ENCODE results near the gene SCUBE3.

The SCUBE3 gene

DNA sequence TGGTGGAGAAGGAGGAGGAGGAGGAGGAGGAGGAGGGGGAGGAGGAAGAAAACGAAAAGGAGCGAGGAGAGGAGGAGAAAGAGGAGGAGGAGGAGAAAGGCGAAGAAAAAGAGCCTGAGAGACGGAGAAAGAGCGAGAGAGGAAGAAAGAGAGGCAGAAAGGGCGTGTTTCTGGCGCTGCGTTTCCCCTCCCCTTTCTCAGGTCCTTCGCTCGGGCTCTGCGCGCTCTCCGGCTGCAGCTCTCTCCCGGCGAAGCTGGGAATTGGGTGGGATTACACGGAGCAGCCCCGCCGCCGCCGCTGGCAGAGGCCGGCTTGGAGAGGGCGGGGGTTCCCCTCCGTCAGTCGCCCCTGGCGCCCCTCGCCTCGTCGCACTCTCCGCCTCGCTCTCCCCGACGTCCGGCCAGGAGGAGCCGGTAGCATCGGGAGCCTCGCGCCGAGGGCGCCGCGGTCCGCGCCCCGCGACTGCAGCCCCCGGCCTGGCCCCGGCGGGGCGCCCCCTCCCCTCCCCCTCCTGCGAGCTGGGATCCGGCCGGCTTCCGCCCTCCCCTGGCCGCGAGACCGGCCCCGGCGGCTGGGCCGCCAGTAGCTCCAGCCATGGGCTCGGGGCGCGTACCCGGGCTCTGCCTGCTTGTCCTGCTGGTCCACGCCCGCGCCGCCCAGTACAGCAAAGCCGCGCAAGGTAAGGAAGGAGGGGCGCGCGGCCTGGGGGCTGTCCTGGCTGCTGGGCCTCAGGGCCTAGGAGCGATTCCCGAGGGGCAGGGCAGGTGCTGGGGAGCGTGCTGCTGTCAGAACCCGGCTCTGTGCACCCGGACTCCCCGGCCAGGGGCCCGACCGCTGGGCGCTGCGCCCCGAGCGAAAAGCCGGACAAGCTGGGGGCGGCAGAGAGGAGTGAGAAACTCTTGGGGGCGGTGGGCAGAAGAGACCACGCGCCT, at the start of gene SCUBE3:
Gene SCUBE3, plus strand, starts transcription at position 133 of the 933 bp plus-strand sequence. Its CDS starts 463 bp downstream, at position 596.
- Histone ChIP-seq H3K9ac (ENCODE audit: low read length) (no peak within 1 kb of the TSS), H3K27ac (ENCODE audit: low read depth, low read length) (no peak within 1 kb of the TSS), H3K4me2 (ENCODE audit: low read depth, low read length, poor library complexity, severe bottlenecking) (no peak within 1 kb of the TSS), H3F3A (ENCODE audit: insufficient read depth) (no peaks in the 10 kb centered on the region), H4K20me1 (ENCODE audit: low read depth, low read length) (no peaks in the 10 kb centered on the region), H3K9me3 (ENCODE audit: insufficient read depth, low read length) (no peaks in the 10 kb centered on the region), H3K79me2 (ENCODE audit: insufficient read depth, low read length) (no peaks in the 10 kb centered on the region), H3K36me3 (ENCODE audit: low read length) (no peaks in the 10 kb centered on the region), H3K9me2 (replicated peaks; ENCODE audit: insufficient read depth, low read length) (no peaks in the 10 kb centered on the region), H3K27me3 (ENCODE audit: low read length) (no peaks in the 10 kb centered on the region), H2AFZ (ENCODE audit: low read depth, low read length, severe bottlenecking) (no peak within 1 kb of the TSS), H3K4me3 (ENCODE audit: insufficient read depth, low read length, poor library complexity, severe bottlenecking) (no peak within 1 kb of the TSS)
- no peak for TF ChIP-seq EZH2phosphoT487 (conservative IDR thresholded peaks at IDR 0.05; ENCODE audit: low read length)
- TF ChIP-seq, protein P1, sequence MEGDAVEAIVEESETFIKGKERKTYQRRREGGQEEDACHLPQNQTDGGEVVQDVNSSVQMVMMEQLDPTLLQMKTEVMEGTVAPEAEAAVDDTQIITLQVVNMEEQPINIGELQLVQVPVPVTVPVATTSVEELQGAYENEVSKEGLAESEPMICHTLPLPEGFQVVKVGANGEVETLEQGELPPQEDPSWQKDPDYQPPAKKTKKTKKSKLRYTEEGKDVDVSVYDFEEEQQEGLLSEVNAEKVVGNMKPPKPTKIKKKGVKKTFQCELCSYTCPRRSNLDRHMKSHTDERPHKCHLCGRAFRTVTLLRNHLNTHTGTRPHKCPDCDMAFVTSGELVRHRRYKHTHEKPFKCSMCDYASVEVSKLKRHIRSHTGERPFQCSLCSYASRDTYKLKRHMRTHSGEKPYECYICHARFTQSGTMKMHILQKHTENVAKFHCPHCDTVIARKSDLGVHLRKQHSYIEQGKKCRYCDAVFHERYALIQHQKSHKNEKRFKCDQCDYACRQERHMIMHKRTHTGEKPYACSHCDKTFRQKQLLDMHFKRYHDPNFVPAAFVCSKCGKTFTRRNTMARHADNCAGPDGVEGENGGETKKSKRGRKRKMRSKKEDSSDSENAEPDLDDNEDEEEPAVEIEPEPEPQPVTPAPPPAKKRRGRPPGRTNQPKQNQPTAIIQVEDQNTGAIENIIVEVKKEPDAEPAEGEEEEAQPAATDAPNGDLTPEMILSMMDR (IDR thresholded peaks at IDR 0.05; ENCODE audit: insufficient read depth, low read length, poor library complexity, severe bottlenecking), result no peak

DNA sequence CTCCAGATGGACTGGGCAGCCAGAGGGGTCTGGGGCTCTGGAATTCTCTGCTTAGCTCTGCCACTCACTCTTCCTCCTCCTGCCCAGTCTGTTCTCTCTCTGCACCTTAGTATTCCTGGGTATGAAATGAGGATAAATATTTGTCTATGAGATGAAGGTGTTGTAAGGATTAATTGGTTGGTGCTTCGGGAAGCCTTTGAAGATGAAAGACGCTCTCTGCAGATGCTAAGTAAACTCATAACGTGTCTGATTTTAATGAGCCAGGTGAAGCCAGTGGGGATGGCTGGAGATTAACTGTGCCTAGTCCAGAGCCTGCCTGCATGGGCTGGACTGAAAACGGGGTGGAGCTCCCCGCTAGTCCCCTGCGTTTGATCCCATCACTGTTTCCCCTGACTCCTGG, 49.5 kb upstream of the SCUBE3 start:
- Histone ChIP-seq H3K27me3 (ENCODE audit: low read length) (no peaks in the 10 kb centered on the region), H3K4me3 (ENCODE audit: insufficient read depth, low read length, poor library complexity, severe bottlenecking) (no peak overlapping the region), H3F3A (ENCODE audit: insufficient read depth) (no peaks in the 10 kb centered on the region), H3K36me3 (ENCODE audit: low read length) (no peaks in the 10 kb centered on the region), H2AFZ (ENCODE audit: low read depth, low read length, severe bottlenecking) (no peak overlapping the region), H3K4me2 (ENCODE audit: low read depth, low read length, poor library complexity, severe bottlenecking) (no peak overlapping the region), H3K9ac (ENCODE audit: low read length) (no peak overlapping the region), H3K79me2 (ENCODE audit: insufficient read depth, low read length) (no peaks in the 10 kb centered on the region), H3K9me2 (replicated peaks; ENCODE audit: insufficient read depth, low read length) (no peaks in the 10 kb centered on the region), H3K27ac (ENCODE audit: low read depth, low read length) (no peak overlapping the region), H4K20me1 (ENCODE audit: low read depth, low read length) (no peaks in the 10 kb centered on the region), H3K9me3 (ENCODE audit: insufficient read depth, low read length) (no peaks in the 10 kb centered on the region)
- TF ChIP-seq EZH2phosphoT487 (conservative IDR thresholded peaks at IDR 0.05; ENCODE audit: low read length), result no peak
- TF ChIP-seq, protein P1 (IDR thresholded peaks at IDR 0.05; ENCODE audit: insufficient read depth, low read length, poor library complexity, severe bottlenecking), result no peak

- Histone ChIP-seq H3K4me3 (ENCODE audit: insufficient read depth, low read length, poor library complexity, severe bottlenecking) (no peak overlapping the region), H3K27me3 (ENCODE audit: low read length) (no peaks in the 10 kb centered on the region), H4K20me1 (ENCODE audit: low read depth, low read length) (no peaks in the 10 kb centered on the region), H3K4me2 (ENCODE audit: low read depth, low read length, poor library complexity, severe bottlenecking) (no peak overlapping the region), H3K9ac (ENCODE audit: low read length) (no peak overlapping the region), H3K9me3 (ENCODE audit: insufficient read depth, low read length) (no peaks in the 10 kb centered on the region), H3K27ac (ENCODE audit: low read depth, low read length) (no peak overlapping the region), H3K9me2 (replicated peaks; ENCODE audit: insufficient read depth, low read length) (no peaks in the 10 kb centered on the region), H3F3A (ENCODE audit: insufficient read depth) (no peaks in the 10 kb centered on the region), H2AFZ (ENCODE audit: low read depth, low read length, severe bottlenecking) (no peak overlapping the region), H3K79me2 (ENCODE audit: insufficient read depth, low read length) (no peaks in the 10 kb centered on the region), H3K36me3 (ENCODE audit: low read length) (no peaks in the 10 kb centered on the region)
- TF ChIP-seq, protein P1 (IDR thresholded peaks at IDR 0.05; ENCODE audit: insufficient read depth, low read length, poor library complexity, severe bottlenecking), result no peak
- no peak for TF ChIP-seq EZH2phosphoT487 (conservative IDR thresholded peaks at IDR 0.05; ENCODE audit: low read length)
Measured at GRCh38 chr6:35164868-35165267, 48.9 kb upstream of the SCUBE3 start.
